Natural killer cell treated with Interleukin-12 subunit alpha and Interleukin-12 subunit beta and Interleukin-15 and Interleukin-18, amount 100 ng/mL, for 72 hours (primary cell): ENCODE measurements around the gene DCPS. TPM values are rescaled to one million over a fixed set of nuclear protein-coding genes. Genes with fewer than 3 reads are reported as not detected.
A peak's percentile ranks its signal among the peaks of the same experiment; 100 is the strongest.
"Not testable (repeated sequence)": the region's sequence is repeated elsewhere in the genome, so short reads cannot be mapped to it uniquely, and the experiment has no call there.

Source experiments
- ATAC-seq, 2 donors: fragments of 150-1000 bp; cut with Tn5 transposase in 1 of 2; sonication (Bioruptor Pico), chemical (Tn5 transposase) in 1 of 2; 2 replicates each; pipeline ENCODE4 v1.10.0; 2021
- DNase-seq: peaks from one replicate; pipeline ENCODE4 v3.0.0; 2022; ENCODE audit warnings: low spot score
- H3K27ac Mint-ChIP-seq, 2 donors: 1 replicate in 1 of 2; 2 replicates in 1 of 2; pipeline ENCODE4 v1.8.0; 2022; ENCODE audit warnings: mixed read lengths in 2 of 2, mild to moderate bottlenecking in 1 of 2, moderate library complexity in 1 of 2
- H3K27me3 Mint-ChIP-seq, 2 donors: 1 replicate in 1 of 2; 2 replicates in 1 of 2; pipeline ENCODE4 v1.8.0; 2022; ENCODE audit warnings: mixed read lengths in 2 of 2
- H3K36me3 Mint-ChIP-seq: one replicate; pipeline ENCODE4 v1.8.0; 2022; ENCODE audit warnings: mixed read lengths
- H3K4me1 Mint-ChIP-seq, 2 donors: 1 replicate in 1 of 2; 2 replicates in 1 of 2; pipeline ENCODE4 v1.8.0; 2022; ENCODE audit warnings: low read depth in 2 of 2, mixed read lengths in 2 of 2, mild to moderate bottlenecking in 1 of 2
- H3K4me3 Mint-ChIP-seq: one replicate; pipeline ENCODE4 v1.8.0; 2022; ENCODE audit warnings: mixed read lengths
- H3K9me3 Mint-ChIP-seq: 2 replicates; pipeline ENCODE4 v1.8.0; 2022; ENCODE audit warnings: mixed read lengths
- total RNA-seq, 2 donors: library from RNA; stranded (reverse); gene quantifications; one replicate each; pipeline ENCODE4 v1.2.3, GENCODE V29; 2022

The DCPS gene
- total RNA-seq, 2 donors from 2014 or later: 32.8 to 46.7 TPM

DNA sequence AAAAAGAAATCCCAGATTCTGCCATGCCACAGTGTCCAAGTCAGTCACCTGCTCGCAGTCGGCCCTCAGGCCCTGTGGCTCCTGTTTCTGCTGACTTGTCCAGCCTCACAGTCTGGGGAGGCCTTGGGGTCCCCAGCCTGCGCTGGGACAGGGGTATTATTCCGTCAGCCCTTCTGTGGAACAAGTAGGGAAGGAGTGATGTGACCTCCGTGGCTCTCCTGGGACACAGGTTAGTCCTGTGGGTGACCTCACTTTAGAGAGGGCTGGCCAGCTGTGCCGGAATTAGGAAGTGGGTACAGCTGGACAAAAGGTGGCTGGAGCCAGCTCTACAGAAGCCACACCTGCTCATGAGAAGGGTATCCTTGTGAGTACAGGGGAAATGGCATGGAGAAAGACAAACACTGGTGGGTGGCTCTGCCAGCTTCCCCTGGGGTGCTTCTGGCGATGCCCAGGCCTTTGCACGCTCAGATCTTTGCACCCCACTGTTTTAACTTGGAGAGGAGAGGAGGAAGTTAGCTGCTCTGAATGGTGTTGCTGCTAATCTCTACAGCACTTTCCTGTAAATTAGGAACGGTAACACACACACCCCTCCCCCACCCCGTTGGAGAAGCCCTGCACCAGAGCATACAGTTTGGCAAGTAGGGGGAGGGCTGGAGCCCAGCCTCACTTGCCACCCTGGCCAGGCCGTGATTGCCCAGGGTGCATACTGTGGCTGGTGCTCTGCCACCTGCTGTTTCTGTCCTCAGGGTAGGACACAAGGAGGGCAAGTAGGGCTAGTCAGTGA is 64.7 kb downstream of the DCPS start:
- DNase-seq, H3K36me3 Mint-ChIP-seq, H3K27me3 Mint-ChIP-seq, H3K9me3 Mint-ChIP-seq, H3K4me3 Mint-ChIP-seq: not testable (repeated sequence)
- Mint-ChIP-seq H3K27ac (peak overlapping the region; percentile 34 to 80), H3K4me1 (peaks cover 30 to 48% of the 10 kb centered on the region in 2 donors)
- ATAC-seq: peak; percentile 54 to 70

GRCh38 chr11:126370016-126370415 is 66.2 kb downstream of the DCPS start:
- Mint-ChIP-seq H3K27ac (peak overlapping the region; percentile 34 to 80), H3K4me1 (peaks cover 30 to 53% of the 10 kb centered on the region in 2 donors), H3K27me3 (no peaks in the 10 kb centered on the region), H3K36me3 (no peaks in the 10 kb centered on the region), H3K4me3 (peak overlapping the region; percentile 7), H3K9me3 (no peaks in the 10 kb centered on the region)
- DNase-seq (no peak), ATAC-seq (no peak)

- DNase-seq: no peak
- no peak overlapping the region for H3K4me3 Mint-ChIP-seq
- no peaks in the 10 kb centered on the region for H3K27me3 Mint-ChIP-seq
- ATAC-seq: no peak
- peaks cover 23 to 49% of the 10 kb centered on the region in 2 donors for H3K4me1 Mint-ChIP-seq
- H3K9me3 Mint-ChIP-seq: no peaks in the 10 kb centered on the region
- peak overlapping the region in 1 of 2 donors; percentile 65 for H3K27ac Mint-ChIP-seq
- no peaks in the 10 kb centered on the region for H3K36me3 Mint-ChIP-seq
Observed at GRCh38 chr11:126371595-126371994, 67.7 kb downstream of the DCPS start.

- H3K9me3 Mint-ChIP-seq, ATAC-seq, DNase-seq, H3K27me3 Mint-ChIP-seq, H3K4me3 Mint-ChIP-seq, H3K36me3 Mint-ChIP-seq, H3K27ac Mint-ChIP-seq: not testable (repeated sequence)
- peaks cover 17 to 36% of the 10 kb centered on the region in 2 donors for H3K4me1 Mint-ChIP-seq
Observed at GRCh38 chr11:126373389-126374066, 69.7 kb downstream of the DCPS start.

GRCh38 chr11:126374562-126375300 is 70.9 kb downstream of the DCPS start:
- not testable (repeated sequence) for H3K4me3 Mint-ChIP-seq, H3K36me3 Mint-ChIP-seq, ATAC-seq, H3K9me3 Mint-ChIP-seq, H3K27me3 Mint-ChIP-seq, DNase-seq, H3K27ac Mint-ChIP-seq
- H3K4me1 Mint-ChIP-seq: peaks cover 14 to 37% of the 10 kb centered on the region in 2 donors

DNA sequence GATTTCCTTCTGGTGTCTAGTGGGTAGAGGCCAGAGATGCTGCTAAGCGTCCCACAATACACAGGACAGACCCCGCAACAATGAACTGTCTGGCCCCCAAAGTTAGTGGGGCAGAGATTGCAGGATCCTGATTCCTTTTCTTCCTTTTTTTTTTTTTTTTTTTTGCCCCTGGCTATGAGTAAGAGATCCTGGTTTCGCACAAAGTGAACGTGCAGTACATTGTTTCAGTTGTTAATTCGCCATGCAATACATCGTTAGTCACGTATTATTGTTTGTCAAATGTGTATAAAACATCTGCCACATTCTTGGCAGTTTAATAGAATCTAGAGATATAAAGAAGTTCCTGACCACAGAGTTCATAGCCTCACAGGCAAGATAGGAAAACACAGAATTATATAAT is 71.9 kb downstream of the DCPS start:
- Mint-ChIP-seq H3K27ac (no peak overlapping the region), H3K4me3 (no peak overlapping the region), H3K4me1 (peaks cover 5 to 27% of the 10 kb centered on the region in 2 donors), H3K9me3 (no peaks in the 10 kb centered on the region), H3K36me3 (no peaks in the 10 kb centered on the region), H3K27me3 (no peaks in the 10 kb centered on the region)
- DNase-seq (no peak), ATAC-seq (no peak)

- ATAC-seq: no peak
- H3K4me1 Mint-ChIP-seq: peaks cover 0 to 14% of the 10 kb centered on the region in 2 donors
- no peaks in the 10 kb centered on the region for H3K27me3 Mint-ChIP-seq
- no peak for DNase-seq
- H3K36me3 Mint-ChIP-seq: no peaks in the 10 kb centered on the region
- no peaks in the 10 kb centered on the region for H3K9me3 Mint-ChIP-seq
- peak overlapping the region in 1 of 2 donors; percentile 28 for H3K27ac Mint-ChIP-seq
- H3K4me3 Mint-ChIP-seq: no peak overlapping the region
Observed at GRCh38 chr11:126378763-126379162, 74.9 kb downstream of the DCPS start.

DNA sequence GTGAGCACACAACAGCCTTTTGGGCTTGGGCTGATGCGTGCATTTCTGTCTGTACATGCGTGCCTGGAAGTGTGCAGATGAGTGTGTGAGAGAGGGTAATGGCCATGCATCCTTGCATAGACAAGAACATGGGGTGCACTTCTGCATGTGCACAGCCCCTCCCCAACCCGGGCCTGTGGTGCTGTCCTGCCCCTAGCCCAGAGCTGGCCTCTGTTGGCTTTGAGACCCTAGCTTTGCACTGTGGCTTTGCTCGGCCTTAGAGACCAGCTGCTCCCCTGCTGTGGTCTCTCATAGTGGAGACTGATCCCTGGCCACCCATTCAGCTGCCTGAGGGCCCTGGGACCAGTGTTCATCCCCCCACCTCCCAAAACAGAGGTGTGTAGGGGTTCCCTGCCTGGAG is 77.0 kb downstream of the DCPS start:
- ATAC-seq: no peak
- H3K9me3 Mint-ChIP-seq: no peaks in the 10 kb centered on the region
- H3K27ac Mint-ChIP-seq: no peak overlapping the region
- H3K27me3 Mint-ChIP-seq: no peaks in the 10 kb centered on the region
- H3K4me1 Mint-ChIP-seq: peaks cover 2 to 9% of the 10 kb centered on the region in 2 donors
- no peak overlapping the region for H3K4me3 Mint-ChIP-seq
- H3K36me3 Mint-ChIP-seq: no peaks in the 10 kb centered on the region
- no peak for DNase-seq

GRCh38 chr11:126381960-126382359 is 78.1 kb downstream of the DCPS start:
- not testable (repeated sequence) for H3K27ac Mint-ChIP-seq, H3K27me3 Mint-ChIP-seq, ATAC-seq, DNase-seq, H3K4me3 Mint-ChIP-seq, H3K36me3 Mint-ChIP-seq, H3K9me3 Mint-ChIP-seq
- peaks cover 6 to 20% of the 10 kb centered on the region in 2 donors for H3K4me1 Mint-ChIP-seq

DNA sequence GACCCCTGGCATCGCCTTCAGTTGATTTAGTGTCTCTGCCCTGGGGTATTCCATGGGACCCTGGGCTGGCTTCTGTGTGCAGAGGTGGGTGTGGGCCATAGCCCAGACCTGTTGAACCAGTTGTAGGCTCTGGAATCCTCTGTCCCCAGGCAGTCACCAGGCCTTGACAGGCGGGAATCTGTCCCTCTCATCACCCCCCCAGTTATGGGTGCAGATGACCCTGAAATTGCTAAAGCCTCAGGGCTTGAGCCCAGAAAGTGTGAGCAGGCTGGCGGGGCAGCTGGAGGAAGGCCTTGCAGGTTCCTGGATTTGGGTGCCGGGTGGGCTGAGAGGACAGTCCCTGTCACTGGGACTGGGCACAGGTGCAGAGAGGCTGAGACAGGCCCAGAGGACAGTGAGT is 78.8 kb downstream of the DCPS start:
- H3K4me3 Mint-ChIP-seq, ATAC-seq, H3K27ac Mint-ChIP-seq, H3K36me3 Mint-ChIP-seq, DNase-seq, H3K27me3 Mint-ChIP-seq, H3K9me3 Mint-ChIP-seq: not testable (repeated sequence)
- H3K4me1 Mint-ChIP-seq: peaks cover 6 to 24% of the 10 kb centered on the region in 2 donors

GRCh38 chr11:126383339-126384335 is 79.8 kb downstream of the DCPS start:
- ATAC-seq: no peak
- Mint-ChIP-seq H3K36me3 (no peaks in the 10 kb centered on the region), H3K9me3 (no peaks in the 10 kb centered on the region), H3K27me3 (no peaks in the 10 kb centered on the region), H3K27ac (no peak overlapping the region), H3K4me3 (no peak overlapping the region), H3K4me1 (peaks cover 6 to 25% of the 10 kb centered on the region in 2 donors)
- no peak for DNase-seq

DNA sequence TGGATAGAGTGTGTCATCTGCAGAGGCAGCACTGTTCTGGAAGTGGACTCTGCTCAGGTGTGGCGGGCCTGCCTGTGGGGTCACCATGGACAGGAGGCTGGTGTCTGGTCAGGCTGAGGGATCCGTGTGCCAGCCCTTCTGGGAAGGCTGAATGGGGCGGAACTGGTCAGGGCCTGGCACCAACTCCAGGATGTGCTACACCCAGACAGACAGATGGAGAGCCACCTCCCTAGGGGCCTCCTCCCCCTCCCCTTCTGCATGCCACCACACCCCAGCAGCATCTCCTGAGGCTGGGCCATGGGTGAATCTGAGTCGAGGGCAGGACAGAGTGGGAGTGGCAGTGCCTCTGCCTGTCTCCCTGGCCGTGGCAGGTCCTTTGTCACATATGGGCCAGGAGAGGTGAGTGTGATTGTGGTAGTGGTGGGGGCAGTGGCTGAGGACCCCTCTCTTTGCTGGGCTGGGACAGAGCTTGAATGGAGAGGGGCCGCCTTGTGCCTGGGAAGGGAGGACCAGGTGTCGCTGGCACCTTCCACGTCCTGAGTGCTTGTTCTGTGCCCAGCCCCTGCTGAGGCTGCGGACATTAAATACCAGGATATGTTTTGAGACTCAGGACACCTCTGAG is 80.7 kb downstream of the DCPS start:
- no peaks in the 10 kb centered on the region for H3K27me3 Mint-ChIP-seq
- H3K4me3 Mint-ChIP-seq: no peak overlapping the region
- DNase-seq (no peak), ATAC-seq (peak in 1 of 2 donors; percentile 4)
- H3K4me1 Mint-ChIP-seq: peaks cover 6 to 23% of the 10 kb centered on the region in 2 donors
- H3K36me3 Mint-ChIP-seq: no peaks in the 10 kb centered on the region
- H3K9me3 Mint-ChIP-seq: no peaks in the 10 kb centered on the region
- H3K27ac Mint-ChIP-seq: no peak overlapping the region
